ENCODE results near the gene MKRN2. TPM values are rescaled to one million over a fixed set of nuclear protein-coding genes. Genes with fewer than 3 reads are reported as not detected.

MKRN2 gene
- total RNA-seq, 1 donor from 2014 or later = 25.2 TPM

DNA sequence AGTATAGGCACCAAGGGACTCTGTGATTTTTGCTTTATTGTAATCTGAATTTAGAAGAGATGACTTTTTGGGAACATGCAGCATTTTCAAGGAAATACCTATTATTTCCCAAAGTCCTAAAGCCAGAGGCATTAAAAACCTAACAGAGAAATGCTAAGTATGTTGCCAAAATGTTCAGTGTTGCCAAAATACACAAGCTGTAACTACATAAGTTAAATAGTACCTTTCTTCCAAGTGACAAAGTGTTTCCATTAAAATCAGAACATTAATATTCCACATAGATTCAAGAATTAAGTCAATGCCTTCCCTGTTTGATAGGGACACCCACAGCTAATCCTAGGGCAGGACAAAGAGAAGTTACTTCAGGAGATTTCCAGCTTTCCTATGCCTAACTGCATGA, 42.0 kb downstream of the MKRN2 start:
- Histone ChIP-seq H3K36me3 (peaks cover 48 to 83% of the 10 kb centered on the region in 2 donors), H3K27me3 (no peaks in the 10 kb centered on the region), H3K4me1 (peaks cover 0 to 11% of the 10 kb centered on the region in 2 donors), H3K9me3 (no peaks in the 10 kb centered on the region), H3K4me3 (no peak overlapping the region), H3K27ac (peak overlapping the region; percentile 28 to 47)
- TF ChIP-seq, protein P1, sequence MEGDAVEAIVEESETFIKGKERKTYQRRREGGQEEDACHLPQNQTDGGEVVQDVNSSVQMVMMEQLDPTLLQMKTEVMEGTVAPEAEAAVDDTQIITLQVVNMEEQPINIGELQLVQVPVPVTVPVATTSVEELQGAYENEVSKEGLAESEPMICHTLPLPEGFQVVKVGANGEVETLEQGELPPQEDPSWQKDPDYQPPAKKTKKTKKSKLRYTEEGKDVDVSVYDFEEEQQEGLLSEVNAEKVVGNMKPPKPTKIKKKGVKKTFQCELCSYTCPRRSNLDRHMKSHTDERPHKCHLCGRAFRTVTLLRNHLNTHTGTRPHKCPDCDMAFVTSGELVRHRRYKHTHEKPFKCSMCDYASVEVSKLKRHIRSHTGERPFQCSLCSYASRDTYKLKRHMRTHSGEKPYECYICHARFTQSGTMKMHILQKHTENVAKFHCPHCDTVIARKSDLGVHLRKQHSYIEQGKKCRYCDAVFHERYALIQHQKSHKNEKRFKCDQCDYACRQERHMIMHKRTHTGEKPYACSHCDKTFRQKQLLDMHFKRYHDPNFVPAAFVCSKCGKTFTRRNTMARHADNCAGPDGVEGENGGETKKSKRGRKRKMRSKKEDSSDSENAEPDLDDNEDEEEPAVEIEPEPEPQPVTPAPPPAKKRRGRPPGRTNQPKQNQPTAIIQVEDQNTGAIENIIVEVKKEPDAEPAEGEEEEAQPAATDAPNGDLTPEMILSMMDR (IDR thresholded peaks at IDR 0.05) = no peak
- no peak for DNase-seq (ENCODE audit: low spot score in 2 of 2)
- intact Hi-C loops (cut with DNase I) = no loop called here

- Histone ChIP-seq H3K4me3 (no peak overlapping the region), H3K27ac (peak overlapping the region; percentile 28 to 42), H3K27me3 (no peaks in the 10 kb centered on the region), H3K9me3 (no peaks in the 10 kb centered on the region), H3K4me1 (peaks cover 0 to 11% of the 10 kb centered on the region in 2 donors), H3K36me3 (peaks cover 48 to 73% of the 10 kb centered on the region in 2 donors)
- intact Hi-C loops (cut with DNase I) = loop anchor here (5.0 kb wide), 2 partner anchors 61 to 116 kb away; partner anchors contain the start of gene RAF1
- TF ChIP-seq, protein P1 (IDR thresholded peaks at IDR 0.05) = peak in 1 of 3 experiments; percentile 29
- no peak for DNase-seq (ENCODE audit: low spot score in 2 of 2)
These were observed 44.2 kb downstream of the MKRN2 start for GRCh38 chr3:12601072-12601471.

GRCh38 chr3:12603969-12604368, 47.1 kb downstream of the MKRN2 start:
- peaks cover 0 to 9% of the 10 kb centered on the region in 2 donors for H3K4me1 ChIP-seq
- no peak for DNase-seq (ENCODE audit: low spot score in 2 of 2)
- intact Hi-C loops (cut with DNase I) = loop anchor here (5.0 kb wide), 2 partner anchors 58 to 113 kb away; partner anchors contain the start of gene RAF1
- no peak overlapping the region for H3K27ac ChIP-seq
- peaks cover 61 to 81% of the 10 kb centered on the region in 2 donors for H3K36me3 ChIP-seq
- H3K27me3 ChIP-seq = no peaks in the 10 kb centered on the region
- TF ChIP-seq, protein P1 (IDR thresholded peaks at IDR 0.05) = no peak
- H3K9me3 ChIP-seq = no peaks in the 10 kb centered on the region
- H3K4me3 ChIP-seq = no peak overlapping the region

- intact Hi-C loops (cut with DNase I) = no loop called here
- TF ChIP-seq, protein P1 (IDR thresholded peaks at IDR 0.05) = no peak
- H3K27ac ChIP-seq = no peak overlapping the region
- no peak overlapping the region for H3K4me3 ChIP-seq
- peaks cover 57 to 64% of the 10 kb centered on the region in 2 donors for H3K36me3 ChIP-seq
- no peaks in the 10 kb centered on the region for H3K9me3 ChIP-seq
- DNase-seq (ENCODE audit: low spot score in 2 of 2) = no peak
- H3K4me1 ChIP-seq = no peaks in the 10 kb centered on the region
- H3K27me3 ChIP-seq = no peaks in the 10 kb centered on the region
These were observed 51.5 kb downstream of the MKRN2 start for GRCh38 chr3:12608376-12608775.

GRCh38 chr3:12611117-12611516, 54.2 kb downstream of the MKRN2 start:
- intact Hi-C loops (cut with DNase I) = no loop called here
- no peaks in the 10 kb centered on the region for H3K9me3 ChIP-seq
- H3K4me1 ChIP-seq = no peaks in the 10 kb centered on the region
- no peak for DNase-seq (ENCODE audit: low spot score in 2 of 2)
- no peak overlapping the region for H3K27ac ChIP-seq
- peaks cover 47 to 64% of the 10 kb centered on the region in 2 donors for H3K36me3 ChIP-seq
- TF ChIP-seq, protein P1 (IDR thresholded peaks at IDR 0.05) = no peak
- no peaks in the 10 kb centered on the region for H3K27me3 ChIP-seq
- no peak overlapping the region for H3K4me3 ChIP-seq

Data from ascending aorta (tissue), 2 donors.